HepG2 (cell line): ENCODE results near the gene VMA21. TPM values are rescaled to one million over a fixed set of nuclear protein-coding genes. Genes with fewer than 3 reads are reported as not detected.

Experiments
- AKAP8 ChIP-seq: sonication (generic); formaldehyde crosslinking; IDR thresholded peaks from 2 replicates; pipeline ENCODE4 v1.5.1; 2020; ENCODE audit warnings: mild to moderate bottlenecking, missing genetic modification reagents
- CBX1 ChIP-seq: IDR thresholded peaks from one replicate; pipeline ENCODE4 v1.6.1; 2016; ENCODE audit warnings: antibody characterized with exemption, low read depth
- HNRNPL ChIP-seq: fragments of 200-400 bp; formaldehyde crosslinking; IDR thresholded peaks from 2 replicates; pipeline ENCODE4 v1.6.1; 2017; ENCODE audit warnings: mild to moderate bottlenecking, low read depth, low read length
- HOXA7 ChIP-seq: sonication (generic); formaldehyde crosslinking; IDR thresholded peaks from 2 replicates; pipeline ENCODE4 v1.8.1; 2022; ENCODE audit warnings: mild to moderate bottlenecking, missing genetic modification reagents, moderate library complexity
- JDP2 ChIP-seq: sonication (generic); formaldehyde crosslinking; IDR thresholded peaks from 2 replicates; pipeline ENCODE4 v1.8.1; 2022; ENCODE audit warnings: missing genetic modification reagents, borderline replicate concordance
- KAT8 ChIP-seq: IDR thresholded peaks from 2 replicates; pipeline ENCODE4 v1.6.1; 2016; ENCODE audit warnings: missing genetic modification reagents, missing compliant biosample characterization
- TAF15 ChIP-seq: fragments of 200-400 bp; formaldehyde crosslinking; IDR thresholded peaks from one replicate; pipeline ENCODE4 v1.6.1; 2018; ENCODE audit warnings: mild to moderate bottlenecking, low read depth, low read length; ENCODE audit not compliant: poor library complexity, severe bottlenecking
- TEF ChIP-seq: sonication (generic); formaldehyde crosslinking; IDR thresholded peaks from 2 replicates; pipeline ENCODE4 v1.5.0; 2020; ENCODE audit warnings: missing genetic modification reagents
- ZBTB34 ChIP-seq: sonication (generic); formaldehyde crosslinking; IDR thresholded peaks from 2 replicates; pipeline ENCODE4 v1.8.0; 2022; ENCODE audit warnings: mild to moderate bottlenecking, missing genetic modification reagents
- ZNF552 ChIP-seq: sonication (generic); formaldehyde crosslinking; IDR thresholded peaks from 2 replicates; pipeline ENCODE4 v1.9.0; 2022; ENCODE audit warnings: missing genetic modification reagents, mild to moderate bottlenecking, borderline replicate concordance
- ZNF713 ChIP-seq: sonication (generic); formaldehyde crosslinking; IDR thresholded peaks from 2 replicates; pipeline ENCODE4 v1.4.0; 2020; ENCODE audit warnings: mild to moderate bottlenecking, missing genetic modification reagents
- ZNF781 ChIP-seq: sonication (generic); formaldehyde crosslinking; IDR thresholded peaks from 2 replicates; pipeline ENCODE4 v1.5.1; 2020; ENCODE audit warnings: borderline replicate concordance, mild to moderate bottlenecking, missing genetic modification reagents; ENCODE audit errors: not compliant biosample characterization
- polyA plus RNA-seq, 8 experiments: library from polyadenylated mRNA; depleted of rRNA in 3 of 8; stranded (reverse) in 7 of 8; unstranded in 1 of 8; fragments of >200 nt; fragmentation: Illumina TruSeq in 4 of 8; extraction: Trizol in 4 of 8; gene quantifications; 2 replicates each; pipeline versions ENCODE4 v1.2.1 to v1.2.3, GENCODE V29; 2011 to 2016; ENCODE audit warnings: low read depth in 4 of 8, missing spikeins in 1 of 8, mixed read lengths in 1 of 8; ENCODE audit not compliant: insufficient read depth in 1 of 8
- total RNA-seq, 5 experiments: library from RNA; depleted of rRNA; stranded (reverse); fragments of >200 nt; fragmentation: Illumina TruSeq; extraction: Trizol; gene quantifications; 2 replicates each; pipeline ENCODE4 v1.2.3, GENCODE V29; 2016; ENCODE audit warnings: low read depth in 1 of 5
- TF ChIP-seq, protein P1 (sequence below): fragments of 450-650 bp; IDR thresholded peaks from 2 replicates; pipeline ENCODE4 v1.6.1; 2017; ENCODE audit warnings: mild to moderate bottlenecking
- TF ChIP-seq, protein P2 (sequence below): sonication (generic); formaldehyde crosslinking; IDR thresholded peaks from 2 replicates; pipeline ENCODE4 v1.4.0; 2020; ENCODE audit warnings: missing genetic modification reagents
- TF ChIP-seq, protein P3 (sequence below): sonication (generic); formaldehyde crosslinking; IDR thresholded peaks from 2 replicates; pipeline ENCODE4 v1.8.0; 2022; ENCODE audit warnings: mild to moderate bottlenecking, missing genetic modification reagents, borderline replicate concordance
- TF ChIP-seq, protein P4 (sequence below): sonication (generic); formaldehyde crosslinking; IDR thresholded peaks from 2 replicates; pipeline ENCODE4 v1.4.0; 2020; ENCODE audit warnings: missing genetic modification reagents, mild to moderate bottlenecking, borderline replicate concordance

The VMA21 gene
- total and polyA plus RNA-seq, 2 of the 13 experiments (the other 11 are each of a cell fraction or from before 2014, with no cell fraction given) = 20.9 to 42.4 TPM

- TF ChIP-seq JDP2 (CRISPR knock-in tag) (no peak; the same call in 1 of the 2 replicates), TEF (CRISPR knock-in tag) (no peak), CBX1 (no peak), HNRNPL (no peak), ZNF781 (CRISPR knock-in tag) (no peak), AKAP8 (CRISPR knock-in tag) (no peak), TAF15 (no peak), HOXA7 (CRISPR knock-in tag) (no peak), KAT8 (CRISPR knock-in tag) (peak; percentile 68), ZNF713 (0 out of 2 replicates have a peak, but pooled peaks have one; percentile 30), ZNF552 (CRISPR knock-in tag) (no peak), ZBTB34 (CRISPR knock-in tag) (no peak)
- TF ChIP-seq, protein P1, sequence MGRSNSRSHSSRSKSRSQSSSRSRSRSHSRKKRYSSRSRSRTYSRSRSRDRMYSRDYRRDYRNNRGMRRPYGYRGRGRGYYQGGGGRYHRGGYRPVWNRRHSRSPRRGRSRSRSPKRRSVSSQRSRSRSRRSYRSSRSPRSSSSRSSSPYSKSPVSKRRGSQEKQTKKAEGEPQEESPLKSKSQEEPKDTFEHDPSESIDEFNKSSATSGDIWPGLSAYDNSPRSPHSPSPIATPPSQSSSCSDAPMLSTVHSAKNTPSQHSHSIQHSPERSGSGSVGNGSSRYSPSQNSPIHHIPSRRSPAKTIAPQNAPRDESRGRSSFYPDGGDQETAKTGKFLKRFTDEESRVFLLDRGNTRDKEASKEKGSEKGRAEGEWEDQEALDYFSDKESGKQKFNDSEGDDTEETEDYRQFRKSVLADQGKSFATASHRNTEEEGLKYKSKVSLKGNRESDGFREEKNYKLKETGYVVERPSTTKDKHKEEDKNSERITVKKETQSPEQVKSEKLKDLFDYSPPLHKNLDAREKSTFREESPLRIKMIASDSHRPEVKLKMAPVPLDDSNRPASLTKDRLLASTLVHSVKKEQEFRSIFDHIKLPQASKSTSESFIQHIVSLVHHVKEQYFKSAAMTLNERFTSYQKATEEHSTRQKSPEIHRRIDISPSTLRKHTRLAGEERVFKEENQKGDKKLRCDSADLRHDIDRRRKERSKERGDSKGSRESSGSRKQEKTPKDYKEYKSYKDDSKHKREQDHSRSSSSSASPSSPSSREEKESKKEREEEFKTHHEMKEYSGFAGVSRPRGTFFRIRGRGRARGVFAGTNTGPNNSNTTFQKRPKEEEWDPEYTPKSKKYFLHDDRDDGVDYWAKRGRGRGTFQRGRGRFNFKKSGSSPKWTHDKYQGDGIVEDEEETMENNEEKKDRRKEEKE = no peak
- TF ChIP-seq, protein P2, sequence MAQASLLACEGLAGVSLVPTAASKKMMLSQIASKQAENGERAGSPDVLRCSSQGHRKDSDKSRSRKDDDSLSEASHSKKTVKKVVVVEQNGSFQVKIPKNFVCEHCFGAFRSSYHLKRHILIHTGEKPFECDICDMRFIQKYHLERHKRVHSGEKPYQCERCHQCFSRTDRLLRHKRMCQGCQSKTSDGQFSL = no peak
- TF ChIP-seq, protein P3, sequence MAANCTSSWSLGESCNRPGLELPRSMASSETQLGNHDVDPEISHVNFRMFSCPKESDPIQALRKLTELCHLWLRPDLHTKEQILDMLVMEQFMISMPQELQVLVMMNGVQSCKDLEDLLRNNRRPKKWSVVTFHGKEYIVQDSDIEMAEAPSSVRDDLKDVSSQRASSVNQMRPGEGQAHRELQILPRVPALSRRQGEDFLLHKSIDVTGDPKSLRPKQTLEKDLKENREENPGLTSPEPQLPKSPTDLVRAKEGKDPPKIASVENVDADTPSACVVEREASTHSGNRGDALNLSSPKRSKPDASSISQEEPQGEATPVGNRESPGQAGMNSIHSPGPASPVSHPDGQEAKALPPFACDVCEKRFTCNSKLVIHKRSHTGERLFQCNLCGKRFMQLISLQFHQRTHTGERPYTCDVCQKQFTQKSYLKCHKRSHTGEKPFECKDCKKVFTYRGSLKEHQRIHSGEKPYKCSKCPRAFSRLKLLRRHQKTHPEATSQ (CRISPR knock-in tag) = no peak
- TF ChIP-seq, protein P4, sequence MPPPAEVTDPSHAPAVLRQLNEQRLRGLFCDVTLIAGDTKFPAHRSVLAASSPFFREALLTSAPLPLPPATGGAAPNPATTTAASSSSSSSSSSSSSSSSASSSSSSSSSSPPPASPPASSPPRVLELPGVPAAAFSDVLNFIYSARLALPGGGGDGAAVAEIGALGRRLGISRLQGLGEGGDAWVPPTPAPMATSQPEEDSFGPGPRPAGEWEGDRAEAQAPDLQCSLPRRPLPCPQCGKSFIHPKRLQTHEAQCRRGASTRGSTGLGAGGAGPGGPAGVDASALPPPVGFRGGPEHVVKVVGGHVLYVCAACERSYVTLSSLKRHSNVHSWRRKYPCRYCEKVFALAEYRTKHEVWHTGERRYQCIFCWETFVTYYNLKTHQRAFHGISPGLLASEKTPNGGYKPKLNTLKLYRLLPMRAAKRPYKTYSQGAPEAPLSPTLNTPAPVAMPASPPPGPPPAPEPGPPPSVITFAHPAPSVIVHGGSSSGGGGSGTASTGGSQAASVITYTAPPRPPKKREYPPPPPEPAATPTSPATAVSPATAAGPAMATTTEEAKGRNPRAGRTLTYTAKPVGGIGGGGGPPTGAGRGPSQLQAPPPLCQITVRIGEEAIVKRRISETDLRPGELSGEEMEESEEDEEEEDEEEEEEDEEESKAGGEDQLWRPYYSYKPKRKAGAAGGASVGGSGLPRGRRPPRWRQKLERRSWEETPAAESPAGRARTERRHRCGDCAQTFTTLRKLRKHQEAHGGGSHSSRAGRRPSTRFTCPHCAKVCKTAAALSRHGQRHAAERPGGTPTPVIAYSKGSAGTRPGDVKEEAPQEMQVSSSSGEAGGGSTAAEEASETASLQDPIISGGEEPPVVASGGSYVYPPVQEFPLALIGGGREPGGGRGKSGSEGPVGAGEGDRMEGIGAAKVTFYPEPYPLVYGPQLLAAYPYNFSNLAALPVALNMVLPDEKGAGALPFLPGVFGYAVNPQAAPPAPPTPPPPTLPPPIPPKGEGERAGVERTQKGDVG (CRISPR knock-in tag) = no peak
Observed at GRCh38 chrX:151396825-151397740, at the start of gene VMA21 (continued).
